HepG2 (cell line): ENCODE measurements around the gene ARRDC1. TPM values are rescaled to one million over a fixed set of nuclear protein-coding genes. Genes with fewer than 3 reads are reported as not detected.

Source experiments
- ATAC-seq: fragments of 200-7000 bp; cut with Tn5 transposase; 3 replicates; pipeline ENCODE4 v1.9.1; 2020; ENCODE audit warnings: mild to moderate bottlenecking, moderate library complexity
- BruUV-seq: library from RNA; stranded (reverse); fragments of 400-500 nt; replicated peaks from 2 replicates; lab custom pipeline; 2021; lab: Mats Ljungman, UMichigan
- CTCF ChIA-PET: fragments of 300-600 bp; formaldehyde crosslinking; extraction: SDS; loops from one replicate; lab custom pipeline; 2021; ENCODE audit warnings: low total read pairs, inconsistent platforms, low intra/inter-chr PET ratio; lab: Yijun Ruan, JAX
- POLR2A ChIA-PET: fragments of 350-600 bp; sonication (Branson Sonifier 250); formaldehyde crosslinking; loops from one replicate; lab custom pipeline; 2020; ENCODE audit warnings: antibody characterized with exemption, inconsistent platforms; lab: Yijun Ruan, JAX
- DNase-seq: peaks from one replicate; pipeline ENCODE4 v3.0.0-alpha.2; 2015; ENCODE audit warnings: low spot score
- FAIRE-seq: peaks from 3 replicates; lab custom pipeline; 2011; peaks lifted over from hg19 to GRCh38; lab: Jason Lieb, UNC
- H2AFZ ChIP-seq: one replicate; pipeline ENCODE4 v1.6.1; 2011; ENCODE audit warnings: low read length, inconsistent platforms
- H3K27ac ChIP-seq: fragments of 300-600 bp; 3 replicates; pipeline ENCODE4 v1.8.0; 2011; ENCODE audit warnings: mixed run types, mild to moderate bottlenecking, mixed read lengths, low read length, inconsistent platforms; ENCODE audit not compliant: insufficient read depth; ENCODE audit errors: extremely low read length
- H3K27me3 ChIP-seq, 2 experiments: fragments of 200-600 bp in 1 of 2; 2 replicates in 1 of 2; 3 replicates in 1 of 2; pipeline versions ENCODE4 v1.6.0 to v1.8.0; 2011; ENCODE audit warnings: low read length in 2 of 2, mild to moderate bottlenecking in 2 of 2, moderate library complexity in 2 of 2, inconsistent platforms in 1 of 2; ENCODE audit not compliant: insufficient read depth in 2 of 2, control insufficient read depth in 1 of 2
- H3K36me3 ChIP-seq, 2 experiments: fragments of 200-600 bp in 1 of 2; replicated peaks in 1 of 2; 2 replicates in 1 of 2; 3 replicates in 1 of 2; pipeline versions ENCODE4 v1.5.1 to v1.8.0; 2011; ENCODE audit warnings: low read length in 2 of 2, inconsistent platforms in 1 of 2; ENCODE audit not compliant: insufficient read depth in 2 of 2, control insufficient read depth in 1 of 2
- H3K4me1 ChIP-seq: 2 replicates; pipeline ENCODE4 v1.5.1; 2012; ENCODE audit warnings: low read length, inconsistent platforms; ENCODE audit not compliant: insufficient read depth
- H3K4me2 ChIP-seq: 2 replicates; pipeline ENCODE4 v1.6.0; 2011; ENCODE audit warnings: low read depth, low read length, inconsistent platforms
- H3K4me3 ChIP-seq, 3 experiments: fragments of 200-600 bp in 1 of 3; sonication (generic), shearing (Covaris generic) in 1 of 3; replicated peaks in 1 of 3; 2 replicates each; pipeline ENCODE4 v1.5.1; 2011 to 2016; ENCODE audit warnings: low read length in 3 of 3, inconsistent platforms in 2 of 3, low read depth in 2 of 3, mild to moderate bottlenecking in 2 of 3, control low read depth in 1 of 3, mixed read lengths in 1 of 3; ENCODE audit not compliant: insufficient read depth in 1 of 3
- H3K79me2 ChIP-seq: one replicate; pipeline ENCODE4 v1.6.1; 2011; ENCODE audit warnings: low read length, inconsistent platforms; ENCODE audit not compliant: insufficient read depth
- H3K9ac ChIP-seq: 2 replicates; pipeline ENCODE4 v1.6.0; 2011; ENCODE audit warnings: mild to moderate bottlenecking, low read depth, low read length, inconsistent platforms; ENCODE audit not compliant: insufficient read depth
- H3K9me3 ChIP-seq: 2 replicates; pipeline ENCODE4 v1.5.1; 2012; ENCODE audit warnings: mild to moderate bottlenecking, low read length
- H4K20me1 ChIP-seq: 2 replicates; pipeline ENCODE4 v1.6.0; 2011; ENCODE audit warnings: inconsistent platforms, mild to moderate bottlenecking, low read length, moderate library complexity; ENCODE audit not compliant: insufficient read depth
- GLI4 ChIP-seq: sonication (generic); formaldehyde crosslinking; IDR thresholded peaks from 2 replicates; pipeline ENCODE4 v1.5.1; 2020; ENCODE audit warnings: missing genetic modification reagents, mild to moderate bottlenecking, moderate library complexity, borderline replicate concordance
- MTA3 ChIP-seq: sonication (generic); formaldehyde crosslinking; IDR thresholded peaks from 2 replicates; pipeline ENCODE4 v1.4.0; 2020; ENCODE audit warnings: missing genetic modification reagents
- PTBP1 ChIP-seq: fragments of 200-400 bp; formaldehyde crosslinking; IDR thresholded peaks from 2 replicates; pipeline ENCODE4 v1.6.1; 2018; ENCODE audit warnings: low read length, low read depth; ENCODE audit not compliant: poor library complexity, severe bottlenecking
- RBAK ChIP-seq: sonication (generic); formaldehyde crosslinking; IDR thresholded peaks from 2 replicates; pipeline ENCODE4 v1.5.1; 2020; ENCODE audit warnings: mild to moderate bottlenecking, missing genetic modification reagents
- SP1 ChIP-seq, 2 experiments: fragments of 450-650 bp in 1 of 2; sonication (generic) in 1 of 2; formaldehyde crosslinking in 1 of 2; IDR thresholded peaks; 2 replicates each; pipeline versions ENCODE4 v1.4.0 to v1.6.1; 2016 to 2020; ENCODE audit warnings: missing genetic modification reagents in 1 of 2
- ZNF121 ChIP-seq: sonication (generic); formaldehyde crosslinking; IDR thresholded peaks from 2 replicates; pipeline ENCODE4 v1.5.0; 2020; ENCODE audit warnings: mild to moderate bottlenecking, missing genetic modification reagents
- ZNF407 ChIP-seq: sonication (generic); formaldehyde crosslinking; IDR thresholded peaks from one replicate; pipeline ENCODE4 v1.5.1; 2020; ENCODE audit warnings: mild to moderate bottlenecking, missing genetic modification reagents; ENCODE audit errors: not compliant biosample characterization
- WGBS: methylation state at CpG from one replicate; pipeline ENCODE4 v1.1.6; 2017; ENCODE audit warnings: low lambda C conversion rate; 5-methylcytosine and 5-hydroxymethylcytosine counted together
- in situ Hi-C: cut with HindIII; loops from 2 replicates; pipeline ENCODE4 v1.10.0; 2017; ENCODE audit warnings: low pct_unique_long_range_greater_than_20kb; ENCODE audit not compliant: extremely low pct_ligation_motif_present
- intact Hi-C: fragments of 100-400 bp; cut with micrococcal nuclease; formaldehyde crosslinking; loops from one replicate; pipeline ENCODE4 v1.10.0; 2022; ENCODE audit not compliant: unreplicated experiment
- polyA plus RNA-seq, 8 experiments: library from polyadenylated mRNA; depleted of rRNA in 3 of 8; stranded (reverse) in 7 of 8; unstranded in 1 of 8; fragments of >200 nt; fragmentation: Illumina TruSeq in 4 of 8; extraction: Trizol in 4 of 8; gene quantifications; 2 replicates each; pipeline versions ENCODE4 v1.2.1 to v1.2.3, GENCODE V29; 2011 to 2016; ENCODE audit warnings: low read depth in 4 of 8, missing spikeins in 1 of 8, mixed read lengths in 1 of 8; ENCODE audit not compliant: insufficient read depth in 1 of 8
- total RNA-seq, 5 experiments: library from RNA; depleted of rRNA; stranded (reverse); fragments of >200 nt; fragmentation: Illumina TruSeq; extraction: Trizol; gene quantifications; 2 replicates each; pipeline ENCODE4 v1.2.3, GENCODE V29; 2016; ENCODE audit warnings: low read depth in 1 of 5

ARRDC1 gene
- total and polyA plus RNA-seq, 2 of the 13 experiments (the other 11 are each of a cell fraction or from before 2014, with no cell fraction given): 21.7 to 44.4 TPM

GRCh38 chr9:137603879-137604278 is 1.6 kb upstream of the ARRDC1 start:
- ChIA-PET POLR2A (interaction anchor here (1.4 kb wide), 1 partner anchor 149 kb away, joined by 4 read pairs; no protein-coding TSS in a partner anchor), CTCF (no interaction called here)
- Histone ChIP-seq H3K27ac (no peak overlapping the region), H4K20me1 (no peaks in the 10 kb centered on the region; the same call in 1 of the 2 replicates), H2AFZ (no peak overlapping the region), H3K79me2 (peaks cover 23% of the 10 kb centered on the region), H3K27me3 (peaks cover 1 to 10% of the 10 kb centered on the region in 2 experiments; a peak in 4 of 5 replicates), H3K36me3 (no peaks in the 10 kb centered on the region), H3K4me1 (peaks cover 45% of the 10 kb centered on the region), H3K4me3 (peak overlapping the region in 1 of 3 experiments; percentile 57; a peak in 2 of 6 replicates), H3K9me3 (no peaks in the 10 kb centered on the region), H3K9ac (0 out of 2 replicates have a peak overlapping the region, but pooled peaks have one; percentile 8), H3K4me2 (peak overlapping the region; percentile 69)
- intact Hi-C loops: no loop called here
- FAIRE-seq (no peak), ATAC-seq (no peak), DNase-seq (no peak)
- TF ChIP-seq MTA3 (CRISPR knock-in tag) (no peak), PTBP1 (no peak), ZNF407 (no peak), GLI4 (no peak), RBAK (CRISPR knock-in tag) (no peak), SP1 (IDR thresholded peaks at IDR 0.05) (no peak), SP1 (CRISPR knock-in tag; IDR thresholded peaks at IDR 0.05) (no peak), ZNF121 (CRISPR knock-in tag) (0 out of 2 replicates have a peak, but pooled peaks have one; percentile 1)
- no TSS peak for BruUV-seq
- in situ Hi-C loops: no loop called here
- WGBS: 59% methylated on average over 13 of the region's 13 CpGs
